ENCODE data around the gene YWHAG.
A peak's percentile ranks its signal among the peaks of the same experiment; 100 is the strongest.

Gene YWHAG

DNA sequence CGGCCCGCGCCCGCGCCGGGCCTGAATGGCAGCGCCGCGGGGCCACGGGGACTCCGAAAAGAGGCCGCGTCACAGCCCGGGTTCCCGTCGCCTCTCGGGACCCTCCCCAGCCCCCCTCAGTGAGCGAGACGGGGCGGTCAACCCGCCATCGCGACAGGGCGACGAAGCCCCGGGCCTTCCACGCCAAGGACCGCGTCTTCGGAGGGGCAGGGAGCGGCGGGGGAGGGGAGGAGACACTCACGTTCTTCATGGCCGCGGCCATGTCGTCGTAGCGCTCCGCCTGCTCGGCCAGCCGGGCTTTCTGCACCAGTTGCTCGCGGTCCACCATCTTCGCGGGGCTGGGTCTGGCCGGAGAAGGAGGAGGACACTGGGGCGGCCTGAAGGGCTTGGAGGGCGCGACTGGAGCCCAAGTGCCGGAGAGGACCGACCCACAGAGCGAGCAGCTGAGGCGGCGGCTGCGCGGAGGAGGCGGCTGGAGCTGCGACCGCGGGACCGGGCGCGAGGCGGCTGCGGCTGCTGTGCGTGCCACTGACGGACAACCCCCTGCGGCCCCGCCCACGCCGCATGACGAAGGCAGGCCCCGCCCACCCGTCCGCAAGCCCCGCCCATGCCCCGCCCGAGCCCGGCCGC lies at the start of gene YWHAG:
Gene YWHAG, minus strand, starts transcription at position 511 of the 630 bp plus-strand sequence. Its CDS starts 183 bp downstream, at position 328.
- Histone ChIP-seq H3F3A (ENCODE audit: insufficient read depth, low read length) (no peaks in the 10 kb centered on the region), H3K36me3 (ENCODE audit: insufficient read depth, low read length) (peaks cover 45% of the 10 kb centered on the region), H3K79me2 (ENCODE audit: insufficient read depth, low read length) (peaks cover 51% of the 10 kb centered on the region), H3K9me3 (ENCODE audit: low read length) (0 out of 2 replicates have a peak, but pooled peaks cover 3% of the 10 kb centered on the region), H3K4me2 (ENCODE audit: low read length) (peak within 1 kb of the TSS; percentile 78), H3K27me3 (ENCODE audit: insufficient read depth, low read length) (no peaks in the 10 kb centered on the region), H3K4me1 (ENCODE audit: insufficient read depth, low read length, severe bottlenecking) (peaks cover 31% of the 10 kb centered on the region), H3K9me2 (ENCODE audit: low read depth, low read length) (no peaks in the 10 kb centered on the region), H2AFZ (ENCODE audit: low read length) (peak within 1 kb of the TSS; percentile 23), H3K4me3 (ENCODE audit: low read depth, low read length, poor library complexity, severe bottlenecking) (peak within 1 kb of the TSS; percentile 96), H3K9ac (ENCODE audit: low read length) (peak within 1 kb of the TSS; percentile 96), H3K27ac (ENCODE audit: low read depth, low read length, poor library complexity, severe bottlenecking) (peak within 1 kb of the TSS; percentile 53), H4K20me1 (ENCODE audit: insufficient read depth, low read length) (no peaks in the 10 kb centered on the region; the same call in 1 of the 2 replicates)
- TF ChIP-seq EZH2 (IDR thresholded peaks at IDR 0.05; ENCODE audit: borderline replicate concordance, low read length): no peak
- TF ChIP-seq, protein P1, sequence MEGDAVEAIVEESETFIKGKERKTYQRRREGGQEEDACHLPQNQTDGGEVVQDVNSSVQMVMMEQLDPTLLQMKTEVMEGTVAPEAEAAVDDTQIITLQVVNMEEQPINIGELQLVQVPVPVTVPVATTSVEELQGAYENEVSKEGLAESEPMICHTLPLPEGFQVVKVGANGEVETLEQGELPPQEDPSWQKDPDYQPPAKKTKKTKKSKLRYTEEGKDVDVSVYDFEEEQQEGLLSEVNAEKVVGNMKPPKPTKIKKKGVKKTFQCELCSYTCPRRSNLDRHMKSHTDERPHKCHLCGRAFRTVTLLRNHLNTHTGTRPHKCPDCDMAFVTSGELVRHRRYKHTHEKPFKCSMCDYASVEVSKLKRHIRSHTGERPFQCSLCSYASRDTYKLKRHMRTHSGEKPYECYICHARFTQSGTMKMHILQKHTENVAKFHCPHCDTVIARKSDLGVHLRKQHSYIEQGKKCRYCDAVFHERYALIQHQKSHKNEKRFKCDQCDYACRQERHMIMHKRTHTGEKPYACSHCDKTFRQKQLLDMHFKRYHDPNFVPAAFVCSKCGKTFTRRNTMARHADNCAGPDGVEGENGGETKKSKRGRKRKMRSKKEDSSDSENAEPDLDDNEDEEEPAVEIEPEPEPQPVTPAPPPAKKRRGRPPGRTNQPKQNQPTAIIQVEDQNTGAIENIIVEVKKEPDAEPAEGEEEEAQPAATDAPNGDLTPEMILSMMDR (IDR thresholded peaks at IDR 0.05; ENCODE audit: low read length): no peak

DNA sequence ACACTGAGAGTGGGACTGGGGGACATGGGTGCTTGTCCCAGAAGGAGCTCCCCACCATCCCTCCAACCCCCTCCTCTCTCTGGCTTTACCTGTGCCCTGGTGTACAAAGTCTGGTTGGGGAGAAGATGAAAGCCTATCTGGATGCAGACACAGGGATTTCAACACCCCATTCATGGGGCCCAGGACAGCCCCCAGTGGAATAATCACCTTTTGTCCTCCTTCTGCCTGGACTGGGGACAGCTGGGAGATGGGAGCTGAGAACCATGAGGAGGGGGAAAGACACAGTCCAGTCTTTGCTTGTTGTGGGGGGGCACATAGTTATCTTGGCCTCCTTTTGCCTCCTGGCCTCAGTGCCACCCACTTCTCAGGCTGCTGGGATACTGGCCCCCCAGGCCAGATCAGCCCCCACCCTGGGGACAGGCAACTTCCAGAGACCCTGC lies 49.4 kb upstream of the YWHAG start:
- Histone ChIP-seq H3K4me1 (ENCODE audit: insufficient read depth, low read length, severe bottlenecking) (no peaks in the 10 kb centered on the region), H3K4me2 (ENCODE audit: low read length) (no peak overlapping the region), H3K27me3 (ENCODE audit: insufficient read depth, low read length) (peaks cover 14% of the 10 kb centered on the region; the same call in 1 of the 2 replicates), H3K36me3 (ENCODE audit: insufficient read depth, low read length) (no peaks in the 10 kb centered on the region), H3K79me2 (ENCODE audit: insufficient read depth, low read length) (no peaks in the 10 kb centered on the region), H3K9ac (ENCODE audit: low read length) (no peak overlapping the region), H3K9me2 (ENCODE audit: low read depth, low read length) (no peaks in the 10 kb centered on the region), H4K20me1 (ENCODE audit: insufficient read depth, low read length) (no peaks in the 10 kb centered on the region), H3K4me3 (ENCODE audit: low read depth, low read length, poor library complexity, severe bottlenecking) (no peak overlapping the region), H3K9me3 (ENCODE audit: low read length) (no peaks in the 10 kb centered on the region), H2AFZ (ENCODE audit: low read length) (no peak overlapping the region), H3K27ac (ENCODE audit: low read depth, low read length, poor library complexity, severe bottlenecking) (no peak overlapping the region), H3F3A (ENCODE audit: insufficient read depth, low read length) (no peaks in the 10 kb centered on the region)
- TF ChIP-seq EZH2 (IDR thresholded peaks at IDR 0.05; ENCODE audit: borderline replicate concordance, low read length): no peak
- TF ChIP-seq, protein P1 (IDR thresholded peaks at IDR 0.05; ENCODE audit: low read length): no peak

DNA sequence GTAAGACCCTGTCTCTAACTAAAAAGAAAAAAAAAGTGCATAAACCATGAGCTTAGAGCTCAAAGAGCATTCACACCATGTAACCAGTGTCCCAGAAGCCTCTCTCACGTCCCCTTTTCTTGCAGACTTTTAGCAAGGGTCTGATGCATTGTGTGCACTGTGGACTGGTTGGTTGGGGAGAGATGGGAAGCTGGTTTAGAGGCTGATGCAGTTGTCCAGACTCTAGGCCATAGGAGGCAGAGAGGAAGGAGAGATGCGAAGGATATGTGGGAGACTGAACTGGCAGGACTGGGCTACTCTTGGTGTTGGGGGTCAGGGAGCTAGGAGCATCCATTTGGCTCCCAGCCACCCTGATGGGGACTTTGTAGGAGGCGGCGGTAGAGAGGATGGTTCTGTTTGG lies 48.9 kb upstream of the YWHAG start:
- no peaks in the 10 kb centered on the region for H3K36me3 ChIP-seq (ENCODE audit: insufficient read depth, low read length)
- H3K4me1 ChIP-seq (ENCODE audit: insufficient read depth, low read length, severe bottlenecking): no peaks in the 10 kb centered on the region
- no peaks in the 10 kb centered on the region for H3K79me2 ChIP-seq (ENCODE audit: insufficient read depth, low read length)
- peaks cover 14% of the 10 kb centered on the region; the same call in 1 of the 2 replicates for H3K27me3 ChIP-seq (ENCODE audit: insufficient read depth, low read length)
- H3K4me2 ChIP-seq (ENCODE audit: low read length): no peak overlapping the region
- no peak for TF ChIP-seq EZH2 (IDR thresholded peaks at IDR 0.05; ENCODE audit: borderline replicate concordance, low read length)
- H3K9me3 ChIP-seq (ENCODE audit: low read length): no peaks in the 10 kb centered on the region
- H3F3A ChIP-seq (ENCODE audit: insufficient read depth, low read length): no peaks in the 10 kb centered on the region
- H3K9me2 ChIP-seq (ENCODE audit: low read depth, low read length): no peaks in the 10 kb centered on the region
- no peak overlapping the region for H3K4me3 ChIP-seq (ENCODE audit: low read depth, low read length, poor library complexity, severe bottlenecking)
- H2AFZ ChIP-seq (ENCODE audit: low read length): no peak overlapping the region
- no peak overlapping the region for H3K9ac ChIP-seq (ENCODE audit: low read length)
- H4K20me1 ChIP-seq (ENCODE audit: insufficient read depth, low read length): no peaks in the 10 kb centered on the region
- no peak overlapping the region for H3K27ac ChIP-seq (ENCODE audit: low read depth, low read length, poor library complexity, severe bottlenecking)

DNA sequence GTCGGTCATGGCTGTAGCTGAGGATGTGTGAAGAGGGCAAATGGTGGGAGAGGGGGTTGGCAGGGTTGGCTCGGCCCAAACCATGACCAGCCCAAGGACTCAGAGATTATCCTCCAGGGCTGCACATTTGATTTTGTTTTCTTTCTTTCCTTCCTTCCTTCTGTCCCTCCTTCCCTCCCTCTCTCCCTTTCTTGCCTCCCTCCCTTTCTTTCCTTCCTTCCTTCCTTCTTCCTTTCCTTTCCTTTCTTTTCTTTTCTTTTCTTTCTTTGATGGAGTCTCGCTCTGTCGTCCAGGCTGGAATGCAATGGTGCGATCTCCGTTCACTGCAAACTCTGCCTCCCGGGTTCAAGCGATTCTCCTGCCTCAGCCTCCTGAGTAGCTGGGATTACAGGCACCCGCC lies 46.9 kb upstream of the YWHAG start:
- H3K27me3 ChIP-seq (ENCODE audit: insufficient read depth, low read length): peaks cover 8% of the 10 kb centered on the region; the same call in 1 of the 2 replicates
- no peaks in the 10 kb centered on the region for H4K20me1 ChIP-seq (ENCODE audit: insufficient read depth, low read length)
- H3K4me2 ChIP-seq (ENCODE audit: low read length): no peak overlapping the region
- H3F3A ChIP-seq (ENCODE audit: insufficient read depth, low read length): no peaks in the 10 kb centered on the region
- H3K4me1 ChIP-seq (ENCODE audit: insufficient read depth, low read length, severe bottlenecking): no peaks in the 10 kb centered on the region
- no peaks in the 10 kb centered on the region for H3K79me2 ChIP-seq (ENCODE audit: insufficient read depth, low read length)
- no peak for TF ChIP-seq EZH2 (IDR thresholded peaks at IDR 0.05; ENCODE audit: borderline replicate concordance, low read length)
- TF ChIP-seq, protein P1 (IDR thresholded peaks at IDR 0.05; ENCODE audit: low read length): no peak
- H3K9ac ChIP-seq (ENCODE audit: low read length): no peak overlapping the region
- no peak overlapping the region for H2AFZ ChIP-seq (ENCODE audit: low read length)
- no peak overlapping the region for H3K4me3 ChIP-seq (ENCODE audit: low read depth, low read length, poor library complexity, severe bottlenecking)
- H3K36me3 ChIP-seq (ENCODE audit: insufficient read depth, low read length): no peaks in the 10 kb centered on the region
- no peaks in the 10 kb centered on the region for H3K9me3 ChIP-seq (ENCODE audit: low read length)
- H3K27ac ChIP-seq (ENCODE audit: low read depth, low read length, poor library complexity, severe bottlenecking): no peak overlapping the region
- H3K9me2 ChIP-seq (ENCODE audit: low read depth, low read length): no peaks in the 10 kb centered on the region
